NCI-H1092 (cell line): ENCODE measurements around the gene JRKL.
A peak's percentile ranks its signal among the peaks of the same experiment; 100 is the strongest.

Source experiments
- DNase-seq: peaks from one replicate; lab custom pipeline; 2025; lab: John Stamatoyannopoulos, UW

JRKL gene

DNA sequence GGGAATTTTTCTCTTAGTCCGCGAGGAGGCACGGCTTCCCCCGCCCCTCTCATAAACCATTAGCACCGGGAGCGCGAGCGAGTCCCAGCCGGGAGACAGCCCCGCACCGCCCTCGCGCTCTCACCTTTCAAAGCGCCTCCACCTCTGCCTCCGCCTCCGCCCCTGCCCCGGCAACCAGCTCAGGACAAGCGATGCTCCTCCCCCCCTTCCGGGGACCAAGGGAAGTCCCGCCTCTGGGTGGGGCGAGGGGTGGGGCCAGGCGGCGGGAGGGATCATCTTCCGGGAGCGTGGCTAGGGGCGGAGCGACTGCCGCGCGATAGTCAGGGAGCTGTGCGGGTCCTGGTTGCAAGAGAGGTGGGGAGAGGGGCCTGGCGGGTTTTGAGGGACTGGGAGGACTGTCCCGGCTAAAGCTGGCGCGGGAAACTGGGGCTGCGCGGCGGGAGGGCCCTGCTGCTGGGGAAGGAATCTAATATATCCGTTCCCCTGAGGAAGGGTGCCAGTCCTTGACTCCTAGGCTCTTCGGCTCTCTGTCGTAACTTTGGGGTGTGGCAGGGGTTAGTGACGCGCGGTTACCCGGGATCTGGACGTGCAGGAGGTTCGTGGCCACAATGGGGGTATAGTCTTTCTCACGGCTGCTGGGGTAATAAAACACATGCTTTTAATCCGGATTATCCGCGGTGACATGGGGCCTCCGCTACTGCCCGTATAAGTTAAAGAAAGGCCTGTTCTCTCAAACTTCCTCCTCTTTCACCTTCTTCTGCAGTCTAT is at the start of gene JRKL, which contains the start of gene CCDC82:
JRKL (plus strand) TSS at position 294 of the 768 bp plus-strand sequence. CDS start 637 bp downstream, outside the sequence.
CCDC82 (minus strand) TSS at position 193 of the 768 bp plus-strand sequence. CDS start 5,165 bp downstream, outside the sequence.
- DNase-seq, result peak; percentile 94

DNA sequence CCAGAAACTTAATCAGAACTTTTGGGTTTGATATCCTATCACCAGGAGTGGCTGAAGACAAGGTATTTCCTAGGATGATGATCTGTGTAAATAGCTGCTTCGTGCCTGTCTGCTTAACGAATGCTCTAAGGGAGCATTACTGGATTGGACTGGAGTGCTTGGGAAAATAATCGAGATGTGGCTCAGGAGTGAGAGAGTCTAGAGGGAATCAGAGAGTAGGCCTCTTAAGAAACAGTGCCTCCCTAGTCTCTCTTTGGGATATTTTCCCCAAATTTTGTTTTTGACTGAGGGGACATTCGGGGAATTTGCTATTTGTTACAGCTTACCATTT is 49.3 kb upstream of the JRKL start:
- no peak for DNase-seq

- no peak for DNase-seq
These were observed 48.4 kb upstream of the JRKL start for GRCh38 chr11:96341211-96342013.

DNA sequence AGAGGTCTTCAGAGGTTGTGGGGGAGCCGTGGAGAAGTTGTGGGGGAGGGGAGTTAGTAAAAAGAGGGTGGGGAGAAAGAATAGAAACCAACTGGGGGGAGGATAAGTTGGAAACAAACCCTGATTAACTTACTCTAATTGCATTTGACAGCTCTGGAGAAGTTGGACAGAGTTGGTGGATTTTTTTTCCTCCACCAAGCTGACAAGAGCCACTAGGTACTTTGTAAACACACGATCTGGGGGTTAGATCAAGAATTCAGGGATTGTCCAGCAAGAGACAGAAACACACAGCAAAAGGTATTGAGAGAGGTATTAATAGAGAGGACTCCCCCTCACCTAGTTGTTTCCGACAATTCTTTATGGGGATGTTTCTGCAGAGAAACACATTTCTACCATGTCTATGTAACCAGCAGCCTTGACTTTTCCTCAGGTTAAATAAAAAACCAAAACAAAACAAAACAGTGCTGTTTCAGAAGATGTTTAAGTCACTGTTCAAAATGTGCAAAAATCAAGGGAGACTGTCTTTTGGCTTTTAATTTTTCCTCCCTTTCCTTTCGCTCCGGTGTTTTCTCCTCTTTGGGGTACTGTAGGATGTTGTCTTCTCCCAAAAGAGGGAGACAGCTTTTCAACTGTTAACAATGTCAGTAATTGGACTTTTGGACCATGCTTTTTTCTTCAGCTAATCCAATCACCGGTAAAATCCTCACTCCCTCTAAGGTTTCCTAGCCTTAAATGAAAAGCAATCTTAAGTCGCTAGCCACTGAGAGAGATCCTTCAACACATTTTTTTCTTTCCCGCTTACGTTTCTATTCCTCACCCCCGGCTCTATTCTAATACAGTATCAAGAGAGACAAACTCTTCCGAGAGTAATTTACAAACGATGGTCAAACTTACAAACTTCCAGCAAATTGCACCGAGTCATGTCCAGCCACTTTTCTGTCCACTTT is 47.5 kb upstream of the JRKL start:
- DNase-seq, result no peak

GRCh38 chr11:96342961-96343711 is 46.7 kb upstream of the JRKL start, which contains the start of gene MAML2:
TSS of gene MAML2 (minus strand) at chr11:96343195. CDS start at chr11:96341895, 1,300 bp downstream.
- peak; percentile 88 for DNase-seq

DNA sequence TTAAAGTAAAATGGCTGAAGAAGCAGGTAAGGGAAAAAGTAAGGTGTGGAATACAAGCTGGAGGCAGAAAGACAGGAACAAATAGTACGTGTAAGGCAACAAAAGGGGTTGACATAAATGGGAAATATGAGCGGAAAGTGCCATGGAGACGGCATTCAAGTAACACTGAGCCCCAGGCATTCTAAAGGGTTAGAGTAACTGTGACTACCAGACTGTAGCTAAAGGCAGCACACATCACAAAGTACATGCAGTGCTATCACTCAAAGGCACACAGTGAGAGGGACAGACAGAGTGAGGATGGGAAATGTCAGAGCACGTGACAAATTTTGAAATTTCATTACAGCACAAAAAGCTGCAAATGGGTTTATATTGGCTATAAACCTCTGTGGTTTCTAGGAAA is 33.0 kb upstream of the JRKL start:
- no peak for DNase-seq

GRCh38 chr11:96357794-96358193 is 32.0 kb upstream of the JRKL start:
- no peak for DNase-seq

DNA sequence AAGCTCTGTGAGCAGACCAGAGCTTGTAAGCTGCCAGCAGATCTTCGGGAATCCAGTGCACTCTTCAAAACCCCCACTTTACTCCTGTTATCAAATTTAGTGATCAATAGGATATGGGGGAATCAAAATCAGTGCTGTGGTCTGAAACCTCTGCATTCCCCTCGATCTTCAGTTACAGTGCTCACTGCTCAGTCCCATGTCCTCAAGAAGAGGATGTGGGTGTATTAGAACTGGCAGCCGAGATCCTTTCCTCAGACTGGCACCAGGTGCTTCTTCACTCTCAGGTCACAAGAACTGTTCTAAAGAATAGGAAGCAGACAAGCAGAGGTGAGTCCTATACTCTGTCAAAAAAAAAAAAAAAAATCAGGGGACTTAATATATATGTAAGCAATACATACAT is 31.5 kb upstream of the JRKL start:
- DNase-seq, result no peak

DNA sequence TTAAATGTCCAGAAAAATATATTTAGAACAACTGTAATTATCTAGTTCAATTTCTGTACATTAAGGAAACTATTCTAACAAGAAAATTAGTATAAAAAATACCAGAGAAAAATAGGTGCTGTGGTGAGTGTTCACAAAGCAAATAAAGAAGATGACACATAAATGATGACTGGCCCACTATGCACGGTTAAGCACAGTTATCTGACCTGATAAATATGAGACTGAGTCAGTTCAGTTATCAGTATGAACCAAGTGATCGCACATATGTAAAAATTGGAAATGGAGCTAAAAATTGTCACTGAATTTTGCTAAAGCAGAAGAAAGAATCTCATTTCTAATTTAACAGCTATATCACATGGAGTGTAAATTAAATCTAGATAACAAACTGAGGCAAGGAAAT is 28.0 kb upstream of the JRKL start:
- DNase-seq, result no peak

DNA sequence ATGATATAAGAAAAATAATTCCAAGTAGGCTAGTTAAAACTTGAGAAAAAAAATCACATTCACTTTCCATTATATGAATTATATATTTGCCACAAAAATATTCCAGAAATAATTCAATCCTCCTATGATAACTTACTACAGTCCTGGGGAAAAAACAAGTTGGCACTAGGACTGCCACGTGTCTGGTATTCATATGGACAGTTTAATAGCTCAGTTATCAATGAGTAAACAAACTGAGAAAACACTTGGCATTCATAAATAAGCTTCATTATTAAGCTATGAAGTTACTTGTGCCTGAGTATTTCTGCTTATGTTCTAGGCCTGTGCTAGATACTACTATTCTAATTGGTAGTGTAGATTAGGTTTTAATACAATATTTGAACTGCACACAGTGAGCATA is 24.3 kb upstream of the JRKL start:
- DNase-seq, result no peak

- no peak for DNase-seq
These were observed 23.8 kb upstream of the JRKL start for GRCh38 chr11:96366024-96366423.

- DNase-seq, result no peak
These were observed 22.5 kb upstream of the JRKL start for GRCh38 chr11:96367342-96367741.

DNA sequence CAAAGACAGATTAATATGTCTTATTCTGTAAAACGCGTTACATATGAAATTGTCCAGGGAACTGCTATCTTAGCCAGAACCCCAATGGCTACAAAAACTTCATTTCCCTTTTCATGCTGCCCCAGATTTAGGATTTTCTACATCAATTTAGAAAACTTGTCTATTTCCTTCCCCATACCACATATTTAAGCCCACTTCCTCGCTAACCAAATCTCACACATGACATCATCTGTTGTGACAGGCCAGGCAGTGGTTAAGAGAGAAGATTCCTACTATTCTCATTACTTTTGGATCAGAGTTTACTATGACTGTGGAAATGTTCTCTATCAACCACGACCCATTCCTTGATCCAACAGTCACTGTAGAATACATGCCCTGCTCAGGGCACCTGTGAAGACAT is 16.0 kb upstream of the JRKL start:
- no peak for DNase-seq

DNA sequence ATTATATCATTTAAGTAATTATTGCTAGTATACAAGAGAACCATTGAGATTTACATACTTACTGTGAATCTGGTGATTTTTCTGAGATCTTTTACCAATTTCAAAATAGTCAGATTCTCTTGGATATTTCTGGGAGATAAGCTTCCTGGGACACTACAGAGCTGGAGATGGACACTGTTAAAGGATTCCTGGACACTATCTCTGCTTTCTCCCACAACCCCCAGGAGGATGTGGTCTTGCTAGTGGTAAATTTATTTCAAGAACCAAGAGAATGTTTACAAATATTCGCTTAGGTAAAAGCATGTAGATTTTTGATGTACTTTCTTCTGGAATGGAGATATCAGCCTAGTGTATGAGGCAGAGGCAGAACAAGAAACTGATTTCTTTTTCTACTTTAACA is 13.0 kb upstream of the JRKL start:
- no peak for DNase-seq

- DNase-seq, result peak; percentile 19
These were observed 5.7 kb upstream of the JRKL start for GRCh38 chr11:96384156-96384555.

DNA sequence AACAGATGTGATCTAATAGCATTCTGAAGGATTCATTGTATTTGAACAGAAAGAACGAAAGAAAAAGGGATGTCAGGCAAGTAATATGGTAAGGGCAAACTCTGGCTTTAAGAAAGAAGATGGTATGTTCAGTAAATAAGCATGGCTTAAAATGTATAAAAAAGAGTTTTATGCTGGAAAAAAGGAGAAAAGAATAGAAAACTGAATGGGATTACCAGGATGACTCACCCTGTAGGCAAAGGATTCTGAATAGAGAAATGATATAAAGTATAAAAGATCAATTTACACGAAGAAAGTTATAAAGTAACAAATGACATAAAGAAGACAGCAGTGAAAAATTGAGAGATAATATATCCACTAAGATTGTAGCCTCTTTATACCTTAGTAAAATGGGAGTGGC is 4.6 kb upstream of the JRKL start:
- no peak for DNase-seq

DNA sequence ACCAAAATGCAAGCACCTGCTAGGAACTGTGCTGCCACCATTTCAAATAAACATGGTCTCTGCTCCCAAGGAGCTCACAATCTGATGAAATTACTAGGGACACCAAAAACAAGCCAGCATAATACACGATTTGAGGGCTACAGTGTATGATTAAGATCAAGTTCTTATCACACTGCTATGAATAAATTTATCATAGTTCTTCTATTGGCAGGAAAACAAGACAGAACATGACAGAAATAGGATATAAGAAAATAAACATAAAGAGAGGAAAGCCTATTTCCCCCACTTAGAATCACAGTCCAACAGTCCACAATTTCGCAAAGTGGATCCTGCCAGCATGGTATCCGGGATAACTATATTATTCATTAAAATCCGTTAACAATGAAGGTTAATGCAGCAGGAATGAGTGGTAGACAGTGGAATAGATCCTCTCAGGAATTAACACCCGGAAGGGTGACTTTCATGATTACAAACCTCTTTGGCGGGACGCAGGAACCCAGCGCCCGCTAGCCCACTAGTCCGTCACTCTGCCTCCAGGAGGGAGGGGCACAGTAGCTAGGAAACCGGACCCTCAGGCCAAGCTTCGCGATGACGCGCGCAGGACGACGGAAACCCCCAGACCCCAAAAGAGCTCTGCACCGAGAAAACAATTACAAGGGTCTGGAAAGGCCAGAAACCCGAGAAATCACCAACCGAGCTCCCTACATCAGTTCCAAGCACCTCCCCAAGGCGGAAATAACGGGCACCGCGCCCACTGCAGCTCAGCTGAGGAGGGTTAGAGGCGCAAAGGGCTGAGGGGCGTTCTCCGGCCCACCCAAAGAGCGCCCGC is 708 bp upstream of the JRKL start:
- DNase-seq, result peak; percentile 76

DNA sequence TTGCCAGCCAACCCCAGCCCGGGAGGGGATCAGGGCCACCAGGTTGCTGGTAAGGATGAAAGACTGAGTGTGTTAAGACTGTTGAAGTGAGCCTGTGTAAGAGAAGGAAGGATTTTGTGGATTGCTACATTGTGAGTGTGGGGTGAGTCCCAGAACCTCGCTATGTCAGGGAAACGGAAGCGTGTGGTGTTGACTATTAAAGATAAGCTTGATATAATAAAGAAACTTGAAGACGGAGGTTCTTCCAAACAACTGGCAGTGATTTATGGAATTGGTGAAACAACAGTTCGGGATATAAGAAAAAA is 627 bp downstream of the JRKL start:
- DNase-seq, result no peak

- no peak for DNase-seq
These were observed 2.0 kb downstream of the JRKL start for GRCh38 chr11:96391698-96392307.

DNA sequence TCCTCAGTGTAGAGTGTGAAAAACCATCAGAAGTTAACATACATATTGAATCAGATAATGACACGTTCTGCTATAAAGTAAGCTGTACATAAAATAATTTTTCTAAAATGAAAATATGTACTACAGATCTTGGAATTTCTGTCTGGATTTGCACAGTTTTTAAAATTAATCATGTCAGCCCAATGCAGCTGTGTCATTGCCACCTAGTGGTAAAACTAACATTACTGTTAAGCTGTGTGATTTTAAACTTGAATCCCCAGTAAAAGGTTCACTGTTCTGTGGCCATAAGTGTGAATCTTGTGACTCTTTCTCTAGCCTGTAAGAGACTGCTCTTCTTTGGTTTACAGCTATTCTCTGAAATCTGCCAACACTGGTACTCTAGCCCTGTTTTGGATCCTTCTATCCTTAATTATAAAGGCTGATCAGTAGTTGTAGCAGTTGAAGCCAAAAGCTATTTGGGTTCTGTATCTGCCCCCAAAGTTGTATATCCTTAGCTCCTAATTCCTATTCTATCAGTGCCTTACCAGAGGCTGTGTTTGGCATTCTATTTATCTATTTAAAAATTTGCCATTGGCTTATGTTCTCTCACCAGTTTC is 4.0 kb downstream of the JRKL start:
- DNase-seq, result peak; percentile 1
